Smooth muscle cell (in vitro differentiated cells): ENCODE data around the gene C11orf24. TPM values are rescaled to one million over a fixed set of nuclear protein-coding genes. Genes with fewer than 3 reads are reported as not detected.
A peak's percentile ranks its signal among the peaks of the same experiment; 100 is the strongest.

Experiments used
- DNase-seq: peaks from one replicate; lab custom pipeline; 2025; ENCODE audit not compliant: unreplicated experiment; lab: John Stamatoyannopoulos, UW
- H2AFZ ChIP-seq: fragments of 200-600 bp; sonication (generic); 2 replicates; pipeline ENCODE4 v1.6.0; 2016; ENCODE audit warnings: antibody characterized with exemption, low read depth, mild to moderate bottlenecking
- H3F3A ChIP-seq: fragments of 200-600 bp; sonication (generic); 2 replicates; pipeline ENCODE4 v1.6.0; 2017; ENCODE audit warnings: antibody characterized with exemption, low read depth
- H3K27ac ChIP-seq: fragments of 200-600 bp; sonication (generic); 2 replicates; pipeline ENCODE4 v1.5.1; 2016; ENCODE audit warnings: low read depth, mild to moderate bottlenecking
- H3K27me3 ChIP-seq: fragments of 200-600 bp; sonication (generic); 2 replicates; pipeline ENCODE4 v1.6.1; 2016; ENCODE audit warnings: low read depth, mild to moderate bottlenecking
- H3K36me3 ChIP-seq: fragments of 200-600 bp; sonication (generic); 2 replicates; pipeline ENCODE4 v1.5.1; 2016; ENCODE audit warnings: low read depth
- H3K4me1 ChIP-seq: fragments of 200-600 bp; sonication (generic); 2 replicates; pipeline ENCODE4 v1.5.1; 2016; ENCODE audit warnings: low read depth
- H3K4me2 ChIP-seq: fragments of 200-600 bp; sonication (generic); 2 replicates; pipeline ENCODE4 v1.6.0; 2016; ENCODE audit warnings: mild to moderate bottlenecking
- H3K4me3 ChIP-seq: fragments of 200-600 bp; sonication (generic); 2 replicates; pipeline ENCODE4 v1.5.1; 2016; ENCODE audit warnings: mild to moderate bottlenecking
- H3K79me2 ChIP-seq: fragments of 200-600 bp; sonication (generic); 2 replicates; pipeline ENCODE4 v1.6.0; 2016; ENCODE audit warnings: low read depth, mild to moderate bottlenecking
- H3K9ac ChIP-seq: fragments of 200-600 bp; sonication (generic); 2 replicates; pipeline ENCODE4 v1.6.0; 2016; ENCODE audit warnings: low read depth
- H3K9me3 ChIP-seq: fragments of 200-600 bp; sonication (generic); replicated peaks from 2 replicates; pipeline ENCODE4 v1.5.1; 2016; ENCODE audit warnings: low read depth
- H4K20me1 ChIP-seq: fragments of 200-600 bp; sonication (generic); 2 replicates; pipeline ENCODE4 v1.6.0; 2016; ENCODE audit warnings: low read depth
- WGBS: methylation state at CpG from one replicate; pipeline ENCODE4 v1.1.7; 2016; ENCODE audit warnings: low lambda C conversion rate; 5-methylcytosine and 5-hydroxymethylcytosine counted together
- polyA plus RNA-seq: library from polyadenylated mRNA; unstranded; fragments of >200 nt; fragmentation: Nextera tagmentation; extraction: Ambion mirVana; gene quantifications from 2 replicates; pipeline ENCODE4 v1.2.1, GENCODE V29; 2016
- total RNA-seq: library from RNA; depleted of rRNA; stranded (reverse); fragments of >200 nt; gene quantifications from 2 replicates; pipeline ENCODE4 v1.2.3, GENCODE V29; 2014
- TF ChIP-seq, protein P1 (sequence below): fragments of 200-600 bp; sonication (generic); IDR thresholded peaks from 2 replicates; pipeline ENCODE4 v1.5.1; 2017; ENCODE audit warnings: borderline replicate concordance, mild to moderate bottlenecking, antibody characterized with exemption; ENCODE audit not compliant: insufficient read depth, poor library complexity, severe bottlenecking

The C11orf24 gene
- total and polyA plus RNA-seq, 2 experiments from 2014 or later: 58.1 to 97.5 TPM

DNA sequence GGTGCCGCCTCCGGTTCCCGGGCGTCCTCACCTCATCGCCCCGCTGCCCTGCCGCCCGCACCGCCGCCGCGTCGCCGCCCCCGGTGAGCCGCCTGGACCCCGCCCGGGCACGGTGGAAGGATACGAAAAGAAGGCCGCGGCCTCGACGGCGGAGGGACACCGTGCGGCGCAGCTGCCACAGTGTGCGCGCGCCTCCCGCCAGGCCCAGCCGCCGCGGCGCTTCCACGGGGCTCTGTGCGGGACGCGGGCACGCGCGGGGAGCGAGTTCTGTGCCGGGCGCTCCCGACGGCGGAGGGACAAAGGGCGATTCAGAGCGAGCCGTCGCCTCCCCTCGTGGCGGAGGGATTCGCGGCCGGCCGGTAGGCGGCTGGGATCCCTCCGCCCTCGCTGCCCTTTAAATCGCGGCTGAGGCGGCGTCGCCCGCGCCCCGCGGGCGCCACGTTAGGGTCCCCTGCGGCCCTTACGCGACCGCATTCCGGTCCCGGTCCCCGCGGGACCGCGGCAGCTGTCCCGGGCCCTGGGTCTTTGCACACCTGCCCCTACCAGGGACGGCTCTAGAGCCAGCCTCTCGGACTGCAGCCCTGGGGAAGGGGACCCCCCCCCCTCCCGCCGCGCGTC is 58.1 kb downstream of the C11orf24 start:
- WGBS: 1% methylated on average over 79 of the region's 90 CpGs
- Histone ChIP-seq H3K4me3 (peak overlapping the region; percentile 77), H3K9ac (peak overlapping the region; percentile 98), H3F3A (no peaks in the 10 kb centered on the region), H3K4me2 (peak overlapping the region; percentile 98), H2AFZ (peak overlapping the region; percentile 83), H3K4me1 (peaks cover 13% of the 10 kb centered on the region), H3K79me2 (peaks cover 39% of the 10 kb centered on the region), H3K27ac (peak overlapping the region; percentile 99), H4K20me1 (peaks cover 39% of the 10 kb centered on the region), H3K27me3 (no peaks in the 10 kb centered on the region), H3K9me3 (no peaks in the 10 kb centered on the region), H3K36me3 (no peaks in the 10 kb centered on the region)
- TF ChIP-seq, protein P1, sequence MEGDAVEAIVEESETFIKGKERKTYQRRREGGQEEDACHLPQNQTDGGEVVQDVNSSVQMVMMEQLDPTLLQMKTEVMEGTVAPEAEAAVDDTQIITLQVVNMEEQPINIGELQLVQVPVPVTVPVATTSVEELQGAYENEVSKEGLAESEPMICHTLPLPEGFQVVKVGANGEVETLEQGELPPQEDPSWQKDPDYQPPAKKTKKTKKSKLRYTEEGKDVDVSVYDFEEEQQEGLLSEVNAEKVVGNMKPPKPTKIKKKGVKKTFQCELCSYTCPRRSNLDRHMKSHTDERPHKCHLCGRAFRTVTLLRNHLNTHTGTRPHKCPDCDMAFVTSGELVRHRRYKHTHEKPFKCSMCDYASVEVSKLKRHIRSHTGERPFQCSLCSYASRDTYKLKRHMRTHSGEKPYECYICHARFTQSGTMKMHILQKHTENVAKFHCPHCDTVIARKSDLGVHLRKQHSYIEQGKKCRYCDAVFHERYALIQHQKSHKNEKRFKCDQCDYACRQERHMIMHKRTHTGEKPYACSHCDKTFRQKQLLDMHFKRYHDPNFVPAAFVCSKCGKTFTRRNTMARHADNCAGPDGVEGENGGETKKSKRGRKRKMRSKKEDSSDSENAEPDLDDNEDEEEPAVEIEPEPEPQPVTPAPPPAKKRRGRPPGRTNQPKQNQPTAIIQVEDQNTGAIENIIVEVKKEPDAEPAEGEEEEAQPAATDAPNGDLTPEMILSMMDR: peak; percentile 9
- DNase-seq: peak; percentile 69

DNA sequence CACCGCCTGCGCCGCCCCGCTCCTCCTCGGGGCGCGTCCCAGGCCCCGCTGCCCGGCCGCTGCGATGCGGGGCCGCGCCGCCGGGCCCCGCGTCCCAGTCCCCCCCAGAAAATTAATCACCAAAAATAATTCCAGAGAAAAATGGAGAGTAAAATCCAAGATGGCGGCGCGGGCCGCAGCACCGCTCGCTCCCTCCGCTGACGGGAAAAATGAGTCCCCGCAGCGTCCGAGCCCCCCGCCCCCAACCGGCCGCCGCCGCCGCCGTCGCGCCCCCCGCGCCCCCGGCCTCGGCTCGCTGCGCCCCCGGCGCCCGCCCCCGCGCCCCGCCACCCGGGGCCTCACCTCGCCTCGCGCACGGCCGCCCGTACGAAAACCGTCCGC is 58.6 kb downstream of the C11orf24 start, which contains the start of gene KMT5B:
TSS of gene KMT5B (minus strand) at position 162 of the 381 bp plus-strand sequence. CDS start 23,220 bp downstream, outside the sequence.
- WGBS: 2% methylated on average over 16 of the region's 60 CpGs
- no peaks in the 10 kb centered on the region for H3K27me3 ChIP-seq
- peaks cover 45% of the 10 kb centered on the region for H4K20me1 ChIP-seq
- DNase-seq: peak; percentile 68
- H3K79me2 ChIP-seq: peaks cover 44% of the 10 kb centered on the region
- H3K9ac ChIP-seq: peak within 1 kb of the TSS; percentile 98
- H2AFZ ChIP-seq: peak within 1 kb of the TSS; percentile 83
- H3K4me3 ChIP-seq: peak within 1 kb of the TSS; percentile 100
- H3F3A ChIP-seq: no peaks in the 10 kb centered on the region
- no peaks in the 10 kb centered on the region for H3K36me3 ChIP-seq
- no peaks in the 10 kb centered on the region for H3K9me3 ChIP-seq
- peaks cover 13% of the 10 kb centered on the region for H3K4me1 ChIP-seq
- TF ChIP-seq, protein P1: no peak
- H3K4me2 ChIP-seq: peak within 1 kb of the TSS; percentile 98
- peak within 1 kb of the TSS; percentile 99 for H3K27ac ChIP-seq

DNA sequence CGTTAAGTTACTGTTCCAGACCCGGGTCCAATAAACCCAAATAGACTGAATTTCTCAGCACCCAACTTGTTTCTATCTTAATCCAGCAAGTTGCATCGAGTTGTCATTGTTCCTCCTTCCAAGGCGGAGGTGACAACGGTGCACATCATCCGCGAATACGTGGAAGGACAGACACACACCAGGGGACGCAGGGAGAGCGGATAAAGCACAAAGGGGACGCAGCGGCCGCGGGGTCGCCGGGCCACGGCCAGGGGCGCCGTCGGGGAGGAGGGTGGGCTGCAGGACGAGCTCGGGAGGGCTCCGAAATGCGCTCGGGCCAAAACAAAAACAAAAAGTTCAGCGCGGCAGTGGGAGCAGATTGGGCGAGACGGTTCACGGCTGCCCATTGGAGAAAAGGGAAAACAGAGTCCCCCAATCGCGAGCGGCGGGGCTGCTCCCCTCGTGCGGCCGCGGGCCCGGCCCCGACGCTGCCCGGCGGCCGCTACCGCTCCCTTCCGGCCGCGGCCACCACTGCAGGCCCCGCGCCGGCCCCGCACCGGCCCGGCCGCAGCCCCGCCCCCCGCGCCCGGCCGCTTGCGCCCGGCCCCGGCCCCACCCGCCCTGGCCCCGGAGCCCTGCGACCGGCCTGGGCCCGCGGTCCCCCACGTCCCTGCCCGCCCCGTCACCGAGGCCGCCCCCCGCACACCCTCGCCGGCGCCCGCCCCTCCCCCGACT is 59.2 kb downstream of the C11orf24 start:
- peak; percentile 37 for DNase-seq
- no peaks in the 10 kb centered on the region for H3K36me3 ChIP-seq
- under 1% methylated on average over 42 of the region's 80 CpGs for WGBS
- H3K4me3 ChIP-seq: peak overlapping the region; percentile 100
- H3K9me3 ChIP-seq: no peaks in the 10 kb centered on the region
- H3K79me2 ChIP-seq: peaks cover 50% of the 10 kb centered on the region
- H2AFZ ChIP-seq: no peak overlapping the region
- H3K9ac ChIP-seq: peak overlapping the region; percentile 98
- TF ChIP-seq, protein P1: peak; percentile 15
- H3F3A ChIP-seq: no peaks in the 10 kb centered on the region
- H3K27ac ChIP-seq: peak overlapping the region; percentile 99
- H3K4me1 ChIP-seq: peaks cover 13% of the 10 kb centered on the region
- H3K4me2 ChIP-seq: peak overlapping the region; percentile 94
- no peaks in the 10 kb centered on the region for H3K27me3 ChIP-seq
- H4K20me1 ChIP-seq: peaks cover 50% of the 10 kb centered on the region
